ENCODE results near the gene TSSK6.

Gene TSSK6

DNA sequence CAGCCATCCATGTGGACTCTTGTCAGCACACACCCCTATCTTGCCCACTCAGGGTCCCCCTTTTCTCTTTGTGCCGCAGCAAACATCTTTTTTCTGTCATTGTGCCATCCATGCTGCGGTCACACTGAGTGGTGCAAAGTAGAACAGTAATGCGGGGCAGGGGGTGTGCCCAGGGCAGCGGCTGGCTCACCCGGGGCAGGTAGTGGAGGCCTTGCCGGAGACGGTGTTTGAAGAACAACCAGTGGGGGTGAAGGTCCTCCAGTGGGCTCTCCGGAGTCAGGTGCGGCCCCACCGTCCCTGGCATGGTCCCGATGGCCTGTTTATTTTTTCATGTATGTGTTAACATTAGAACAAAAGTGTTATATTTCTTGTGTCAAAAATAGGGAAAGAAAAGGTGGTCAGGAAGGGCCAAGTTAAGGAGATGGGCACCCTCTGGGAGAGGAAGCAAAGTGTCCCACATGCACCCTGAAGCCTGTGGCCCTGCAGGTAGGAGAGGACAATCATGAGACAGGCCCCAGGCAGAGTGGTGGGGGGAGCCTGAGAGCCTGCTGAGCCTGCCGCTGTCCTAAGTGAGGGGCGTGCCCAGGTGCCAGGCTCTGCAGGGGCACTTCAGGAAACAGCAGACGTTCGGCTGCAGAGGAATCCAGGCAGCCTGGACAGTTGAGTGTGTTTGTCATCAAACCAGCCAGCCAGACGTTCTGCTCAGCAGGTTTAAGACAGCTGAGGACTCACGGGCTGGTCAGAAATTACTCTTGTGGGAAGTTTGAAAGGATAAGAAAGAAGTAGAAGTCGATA lies 12.3 kb downstream of the TSSK6 start:
- DNase-seq, result no peak

DNA sequence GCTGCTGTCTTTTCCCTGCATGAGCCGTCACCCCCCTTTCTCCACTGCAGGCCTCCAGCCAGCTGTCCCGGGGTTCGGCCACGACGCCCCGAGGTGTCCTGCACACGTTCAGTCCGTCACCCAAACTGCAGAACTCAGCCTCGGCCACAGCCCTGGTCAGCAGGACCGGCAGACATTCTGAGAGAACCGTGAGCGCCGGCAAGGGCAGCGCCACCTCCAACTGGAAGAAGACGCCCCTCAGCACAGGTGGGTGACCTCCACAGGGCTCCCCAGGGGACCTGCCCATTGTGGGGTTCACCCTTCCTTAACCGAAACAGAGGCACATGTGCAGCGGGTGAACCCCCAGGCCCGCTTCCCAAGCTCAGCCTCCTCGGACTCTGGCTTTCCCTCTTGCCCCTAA lies 13.1 kb downstream of the TSSK6 start:
- DNase-seq, result no peak

DNA sequence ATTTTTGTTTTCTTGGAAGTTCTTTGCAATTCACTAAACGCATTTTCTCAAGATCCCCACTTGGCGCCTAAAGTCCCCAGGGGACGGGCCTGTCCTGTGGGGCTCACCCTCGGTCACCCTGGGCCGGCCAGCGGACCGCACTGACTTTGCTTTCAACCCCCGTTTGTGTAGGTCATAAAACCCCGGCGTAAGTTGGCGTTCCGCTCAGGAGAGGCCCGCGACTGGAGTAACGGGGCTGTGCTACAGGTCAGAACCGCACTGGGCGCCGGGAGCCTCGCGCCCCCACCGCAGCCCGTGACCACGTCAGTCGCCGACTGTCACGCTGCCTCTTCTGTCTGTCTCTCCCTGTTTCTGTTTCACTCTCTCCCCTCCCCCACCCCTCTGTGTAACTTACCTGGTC lies 13.6 kb downstream of the TSSK6 start:
- DNase-seq, result no peak

DNA sequence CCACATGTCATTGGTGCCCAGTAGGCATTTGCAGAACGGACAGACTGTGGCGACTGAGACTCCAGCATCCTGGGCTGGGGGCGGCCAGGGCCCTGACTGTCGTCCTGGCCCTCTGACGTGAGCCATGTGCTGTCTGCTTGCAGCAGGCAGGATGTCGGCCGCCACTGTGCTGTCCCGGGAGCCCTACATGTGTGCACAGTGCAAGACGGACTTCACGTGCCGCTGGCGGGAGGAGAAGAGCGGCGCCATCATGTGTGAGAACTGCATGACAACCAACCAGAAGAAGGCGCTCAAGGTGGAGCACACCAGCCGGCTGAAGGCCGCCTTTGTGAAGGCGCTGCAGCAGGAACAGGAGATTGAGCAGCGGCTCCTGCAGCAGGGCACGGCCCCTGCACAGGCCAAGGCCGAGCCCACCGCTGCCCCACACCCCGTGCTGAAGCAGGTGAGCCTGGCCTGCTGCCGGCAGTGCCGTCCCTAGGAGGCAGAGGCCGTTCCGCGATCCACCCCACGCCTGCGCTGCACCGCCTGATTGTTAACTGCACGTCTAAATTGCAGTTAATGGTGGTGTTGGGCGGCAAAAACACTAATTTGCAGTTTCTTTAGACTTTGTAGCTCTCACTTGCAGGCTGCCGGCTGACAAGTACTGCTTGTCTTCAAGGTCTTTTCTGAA lies 14.2 kb downstream of the TSSK6 start:
- no peak for DNase-seq

DNA sequence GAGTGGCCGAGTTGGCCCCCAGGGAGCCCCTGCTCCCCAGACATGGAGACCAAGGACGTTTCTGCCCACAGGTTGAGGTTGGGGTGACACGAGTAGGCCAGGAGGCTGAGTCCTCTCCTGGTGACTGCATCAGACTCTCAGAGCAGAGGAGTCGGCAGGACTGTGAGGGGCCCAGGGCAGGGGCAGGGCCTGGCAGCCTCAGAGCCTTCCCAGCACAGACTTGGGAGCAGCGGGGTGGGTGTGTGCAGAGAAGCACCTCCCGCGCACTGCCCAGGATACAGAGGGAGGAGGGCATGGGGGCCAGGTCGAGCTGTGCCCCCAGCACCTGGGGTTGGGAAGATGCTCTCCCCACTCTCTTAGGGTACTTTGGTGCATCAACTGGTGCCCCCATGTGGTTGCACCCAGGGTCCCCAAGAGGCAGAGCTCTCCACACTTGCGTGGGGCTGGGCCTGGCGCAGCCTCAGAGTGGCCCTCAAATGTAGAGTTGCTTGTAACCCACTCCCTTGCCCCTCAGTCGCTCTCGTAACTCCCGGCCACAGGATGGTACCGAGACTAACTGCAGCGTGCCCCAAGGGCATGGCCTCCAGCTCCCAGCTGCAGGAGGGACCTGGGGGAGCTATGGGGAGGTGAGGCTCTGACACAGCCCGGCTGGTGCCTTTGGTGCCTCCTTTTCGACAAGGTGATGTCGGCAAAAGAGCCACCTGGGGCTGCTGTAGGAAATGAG lies 15.9 kb downstream of the TSSK6 start:
- no peak for DNase-seq

DNA sequence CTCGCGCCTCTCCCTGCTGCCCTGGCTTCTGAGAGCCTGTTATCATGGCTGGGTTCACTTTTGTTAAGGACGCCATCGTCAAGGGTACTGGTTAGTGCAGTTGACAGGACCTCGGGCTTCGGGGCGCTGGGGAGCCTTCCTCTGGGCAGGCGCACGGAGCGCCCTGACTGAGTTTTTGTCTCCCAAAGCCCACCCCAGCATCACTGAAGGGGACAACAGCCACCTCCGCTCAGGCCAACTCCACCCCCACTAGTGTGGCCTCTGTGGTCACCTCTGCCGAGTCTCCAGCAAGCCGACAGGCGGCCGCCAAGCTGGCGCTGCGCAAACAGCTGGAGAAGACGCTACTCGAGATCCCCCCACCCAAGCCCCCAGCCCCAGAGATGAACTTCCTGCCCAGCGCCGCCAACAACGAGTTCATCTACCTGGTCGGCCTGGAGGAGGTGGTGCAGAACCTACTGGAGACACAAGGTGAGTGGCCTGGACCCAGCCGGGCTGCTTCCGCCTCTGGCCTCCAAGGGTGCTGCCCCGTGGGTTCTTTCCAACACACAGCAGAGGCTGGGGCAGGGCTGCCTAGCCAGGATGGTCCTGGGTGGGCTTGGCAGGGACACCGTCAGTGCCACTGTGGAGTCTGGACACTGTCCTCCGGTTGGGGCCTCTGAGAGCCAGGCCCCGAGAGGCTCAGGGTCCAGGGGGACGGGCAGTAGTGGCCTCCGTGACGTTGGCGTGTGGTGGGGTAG lies 16.9 kb downstream of the TSSK6 start:
- DNase-seq, result no peak

DNA sequence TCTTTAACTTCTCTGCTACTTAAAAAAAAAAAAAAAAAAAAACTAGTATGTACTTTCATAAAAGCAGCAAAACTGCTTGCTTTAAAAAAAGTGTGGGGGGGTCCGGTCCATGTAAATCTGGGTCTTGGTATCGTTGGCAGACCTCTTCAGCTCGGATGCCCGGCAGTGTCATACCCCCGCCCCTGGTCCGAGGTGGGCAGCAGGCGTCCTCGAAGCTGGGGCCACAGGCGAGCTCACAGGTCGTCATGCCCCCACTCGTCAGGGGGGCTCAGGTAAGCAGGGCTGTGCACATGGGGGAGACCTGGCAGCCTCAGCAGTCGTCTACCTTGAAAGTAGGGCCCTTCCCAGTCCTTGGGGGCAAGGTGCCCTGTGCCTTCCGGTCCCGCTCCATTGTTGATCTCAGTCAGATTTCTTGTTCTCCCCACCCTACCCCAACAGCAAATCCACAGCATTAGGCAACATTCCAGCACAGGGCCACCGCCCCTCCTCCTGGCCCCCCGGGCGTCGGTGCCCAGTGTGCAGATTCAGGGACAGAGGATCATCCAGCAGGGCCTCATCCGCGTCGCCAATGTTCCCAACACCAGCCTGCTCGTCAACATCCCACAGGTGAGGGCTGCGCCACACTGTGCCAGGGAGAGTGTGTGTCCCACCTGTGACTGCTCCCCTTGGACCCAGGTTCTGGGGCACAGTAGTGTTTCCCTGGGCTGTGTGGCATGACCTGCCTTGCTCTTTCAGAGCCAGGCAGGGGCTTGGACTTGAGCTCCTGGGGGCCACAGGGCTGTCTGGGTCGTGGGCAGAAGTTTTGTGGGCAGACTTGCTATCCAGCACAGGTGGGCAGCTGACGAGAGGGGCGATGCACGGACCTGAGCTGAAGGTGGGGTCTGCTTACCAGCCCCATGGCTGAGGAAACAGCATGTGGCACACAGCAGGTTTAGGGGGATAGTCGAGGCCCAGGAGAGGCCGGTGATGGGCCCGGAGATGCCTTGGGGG lies 19.4 kb downstream of the TSSK6 start:
- DNase-seq, result no peak

DNA sequence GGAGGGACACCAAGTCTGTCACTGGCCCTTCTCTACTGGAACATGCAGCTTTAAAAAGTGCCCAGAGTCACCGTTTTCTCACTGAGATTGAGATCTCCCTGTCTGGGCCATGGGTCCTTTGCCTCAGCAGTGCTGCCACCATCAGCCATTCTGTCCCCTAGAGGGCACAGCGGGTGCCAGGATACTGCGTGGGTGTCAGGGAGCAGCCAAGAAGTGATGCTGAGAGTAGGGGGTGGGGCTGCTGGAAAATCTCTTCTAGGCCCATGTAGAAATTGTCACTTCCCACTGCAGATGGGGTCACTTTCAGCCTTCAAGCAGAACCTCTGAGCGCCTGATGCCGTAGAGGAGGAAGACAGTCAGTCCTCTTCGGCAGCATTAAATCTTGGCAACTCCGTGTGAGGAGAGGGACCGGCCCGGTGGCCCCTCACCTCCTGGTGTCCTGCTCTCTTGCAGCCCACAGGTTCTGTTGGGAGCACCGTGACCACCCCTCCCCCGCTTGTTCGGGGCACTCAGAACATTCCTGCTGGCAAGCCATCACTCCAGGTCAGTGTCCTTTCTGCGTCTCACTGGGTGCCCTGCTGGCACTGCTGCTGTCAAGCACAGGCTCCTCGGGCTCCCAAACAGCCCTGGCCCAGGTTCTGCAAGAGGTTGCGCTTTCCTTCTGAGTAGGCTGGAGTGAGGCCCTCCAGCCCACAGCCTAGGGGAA lies 21.4 kb downstream of the TSSK6 start:
- no peak for DNase-seq

DNA sequence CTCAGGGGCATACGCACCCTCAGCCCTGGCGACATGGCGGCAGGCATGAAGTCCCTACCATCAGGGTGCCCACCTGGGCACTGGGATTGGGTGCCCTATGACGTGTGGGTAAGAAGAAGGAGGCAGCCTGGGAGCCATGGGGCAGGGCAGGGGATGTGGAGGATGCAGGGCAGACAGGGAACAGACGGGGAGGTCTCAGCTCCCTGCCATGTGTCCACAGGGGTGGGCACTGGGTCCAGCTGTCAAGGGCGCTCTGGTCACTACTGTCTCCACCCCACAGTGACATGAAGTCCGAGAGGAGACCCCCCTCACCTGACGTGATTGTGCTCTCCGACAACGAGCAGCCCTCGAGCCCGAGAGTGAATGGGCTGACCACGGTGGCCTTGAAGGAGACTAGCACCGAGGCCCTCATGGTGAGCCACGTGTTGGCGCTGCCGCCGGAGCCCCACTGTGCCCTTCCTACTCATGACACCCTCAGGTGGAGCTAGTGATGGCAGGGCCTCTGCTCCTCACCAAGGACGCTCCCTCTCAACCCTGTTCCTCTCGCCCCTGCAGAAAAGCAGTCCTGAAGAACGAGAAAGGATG lies 23.2 kb downstream of the TSSK6 start:
- no peak for DNase-seq

DNA sequence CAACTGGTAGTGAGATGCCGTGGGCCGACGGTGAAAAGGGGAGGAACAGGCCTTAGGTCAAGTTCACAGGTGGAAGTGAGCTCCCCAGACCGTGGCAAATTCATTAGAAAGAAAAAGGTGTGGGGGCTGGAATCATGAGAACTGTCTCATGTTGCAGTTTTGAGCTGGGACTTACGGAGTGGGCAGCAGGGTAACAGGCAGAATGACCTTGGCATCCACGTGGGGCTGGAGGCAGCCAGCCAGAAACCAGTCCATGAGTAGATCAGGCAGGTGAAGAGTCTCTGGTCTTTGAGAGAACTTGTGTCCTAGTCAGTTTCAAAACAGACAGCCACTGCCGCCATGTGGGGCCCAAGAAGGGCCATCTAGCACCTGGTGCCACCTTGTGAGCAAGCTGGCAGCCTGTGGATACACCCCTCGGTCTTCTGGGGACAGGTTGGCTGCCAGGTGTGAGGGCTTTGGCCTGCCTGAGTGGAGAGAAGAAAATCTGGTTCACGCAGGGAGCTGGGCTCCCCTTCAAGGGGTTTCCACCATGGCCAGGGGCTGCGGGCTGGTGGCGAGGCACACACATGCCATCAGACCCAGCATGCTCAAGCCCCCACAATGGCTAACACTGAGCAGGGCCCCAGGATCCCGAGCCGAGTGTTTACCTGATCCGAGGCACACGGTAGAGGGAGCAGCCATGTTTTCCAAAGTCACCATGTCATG lies 23.9 kb downstream of the TSSK6 start:
- no peak for DNase-seq

DNA sequence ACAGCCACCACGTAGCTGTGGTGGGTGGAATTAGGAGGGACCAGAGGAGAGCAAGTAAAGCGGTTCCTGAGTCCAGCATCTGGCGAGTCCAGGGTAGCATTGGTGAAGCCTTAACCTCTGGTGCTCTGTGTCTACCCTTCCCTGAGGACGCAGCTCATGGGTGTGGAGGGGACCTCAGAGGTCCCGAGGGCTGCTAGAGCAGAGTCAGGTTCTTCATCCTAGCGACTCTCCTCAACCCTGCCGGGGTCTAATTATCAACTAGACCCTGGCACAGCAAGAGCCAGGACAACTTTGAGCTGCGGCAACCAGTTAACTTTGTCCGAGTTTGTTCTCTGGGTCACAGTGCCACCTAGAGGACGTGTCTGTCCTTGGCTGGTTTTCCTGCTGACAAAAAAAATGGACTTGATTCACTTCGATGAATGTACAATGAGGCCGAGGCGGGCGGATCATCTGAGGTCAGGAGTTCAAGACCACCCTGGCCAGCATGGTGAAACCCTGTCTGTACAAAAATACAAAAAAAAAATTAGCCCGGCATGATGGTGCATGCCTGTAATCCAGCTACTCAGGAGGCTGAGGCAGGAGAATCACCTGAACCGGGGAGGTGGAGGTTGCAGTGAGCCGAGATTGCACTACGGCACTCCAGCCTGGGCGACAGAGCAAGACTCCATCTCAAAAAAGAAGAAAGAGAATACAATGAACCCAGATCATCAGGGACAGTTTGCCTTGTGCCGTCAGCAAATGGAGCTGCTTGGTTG lies 25.0 kb downstream of the TSSK6 start:
- DNase-seq, result peak; percentile 77

DNA sequence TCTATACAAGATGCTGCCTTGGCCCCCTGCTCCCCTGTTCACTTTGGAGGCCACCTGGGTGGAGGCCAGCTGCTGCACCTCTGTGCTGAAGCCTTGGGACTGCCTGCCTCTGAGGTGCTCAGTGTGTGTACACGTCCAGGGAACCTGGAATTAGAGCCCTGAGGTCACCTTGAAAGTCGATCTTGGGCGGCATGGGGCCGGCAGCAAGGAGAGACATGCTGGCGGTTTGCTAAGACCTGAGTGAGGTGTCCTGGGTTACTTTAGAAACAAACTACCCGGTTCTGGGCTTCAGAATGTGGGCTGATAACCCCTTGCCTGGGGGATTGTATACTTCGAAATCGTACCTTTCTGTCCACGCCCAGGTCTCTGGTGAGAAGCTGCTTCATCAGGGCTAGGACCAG lies 25.5 kb downstream of the TSSK6 start:
- DNase-seq, result no peak

DNA sequence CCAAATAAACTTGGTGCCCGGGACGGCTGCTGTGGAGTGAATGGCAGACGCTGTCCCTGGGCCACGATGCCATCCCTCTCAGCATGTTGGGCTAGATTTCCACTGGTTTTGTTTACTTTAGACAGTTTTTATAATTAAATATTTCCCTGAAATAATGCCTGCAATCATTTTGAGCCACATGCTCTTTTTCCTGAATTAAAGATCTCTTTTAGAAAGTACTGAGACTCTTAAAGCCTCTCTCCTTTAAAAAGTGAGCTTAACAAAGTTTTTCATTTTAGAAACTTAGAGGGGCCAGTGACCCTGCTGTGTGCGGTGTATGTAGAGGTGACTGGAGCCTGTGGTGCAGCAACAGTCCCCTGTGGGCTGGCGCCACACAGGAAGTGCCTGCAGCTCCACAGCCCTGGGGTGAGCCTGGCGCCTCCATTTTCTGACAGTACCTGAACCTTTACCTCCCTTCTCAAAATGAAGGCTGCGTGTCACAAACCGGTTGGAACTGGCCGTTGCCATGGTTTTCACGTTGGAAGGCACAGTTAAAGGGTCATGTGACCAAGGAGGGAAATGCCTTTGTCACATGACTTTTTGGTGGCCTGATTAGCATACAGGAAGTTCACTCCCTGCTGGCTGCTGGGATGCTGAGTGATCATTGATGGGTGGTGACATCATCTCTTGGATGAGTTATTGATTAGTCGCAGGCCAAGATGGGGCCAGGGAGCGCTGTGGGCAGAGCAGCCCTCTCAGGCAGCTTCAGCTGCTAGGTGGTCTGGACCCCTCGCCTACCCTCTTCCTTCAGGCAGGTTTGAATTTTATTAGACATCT lies 26.3 kb downstream of the TSSK6 start:
- DNase-seq, result peak; percentile 72

DNA sequence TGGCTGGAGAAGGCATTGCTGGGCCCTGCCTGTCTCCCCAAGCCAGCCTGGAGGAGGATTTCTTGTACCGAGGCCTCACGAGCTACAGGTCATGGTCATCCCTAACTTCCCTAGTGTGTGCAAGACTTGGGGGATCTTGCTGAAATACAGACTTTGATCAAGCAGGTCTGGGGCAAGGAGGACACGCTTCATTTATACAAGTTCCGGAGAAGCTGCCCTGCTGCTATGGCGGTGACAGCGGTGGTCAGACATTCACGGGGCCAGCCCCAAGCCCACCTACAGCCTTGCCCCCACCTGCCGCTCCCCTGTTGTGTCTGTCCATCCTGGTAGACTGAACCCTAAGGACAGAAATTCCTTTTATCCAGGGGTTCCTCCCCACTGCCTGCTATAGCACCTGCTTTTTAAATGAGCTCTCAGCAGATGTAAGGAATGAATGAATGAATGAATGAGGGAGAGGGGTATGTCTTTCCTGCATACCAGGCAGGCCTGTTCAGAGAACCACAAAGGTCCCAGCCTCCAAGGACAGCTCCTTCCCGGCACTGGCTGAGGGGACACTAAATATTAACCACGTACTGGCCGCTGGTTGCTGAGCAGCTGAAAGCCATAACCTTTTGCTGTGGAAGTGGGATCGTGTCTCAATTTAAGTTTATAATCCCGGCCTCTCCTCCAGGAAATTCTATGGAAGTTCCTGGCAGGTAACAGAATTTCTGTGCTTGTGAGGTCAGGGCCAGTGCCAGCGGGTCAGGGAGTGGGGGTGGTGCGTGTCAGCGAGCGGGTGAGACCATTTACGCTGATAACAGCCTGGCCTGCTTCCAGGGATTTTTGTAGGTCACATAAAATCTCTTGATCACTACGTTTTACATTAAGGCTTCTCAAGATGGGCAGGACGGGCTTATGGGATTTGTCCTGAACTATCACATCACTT lies 27.1 kb downstream of the TSSK6 start:
- no peak for DNase-seq

DNA sequence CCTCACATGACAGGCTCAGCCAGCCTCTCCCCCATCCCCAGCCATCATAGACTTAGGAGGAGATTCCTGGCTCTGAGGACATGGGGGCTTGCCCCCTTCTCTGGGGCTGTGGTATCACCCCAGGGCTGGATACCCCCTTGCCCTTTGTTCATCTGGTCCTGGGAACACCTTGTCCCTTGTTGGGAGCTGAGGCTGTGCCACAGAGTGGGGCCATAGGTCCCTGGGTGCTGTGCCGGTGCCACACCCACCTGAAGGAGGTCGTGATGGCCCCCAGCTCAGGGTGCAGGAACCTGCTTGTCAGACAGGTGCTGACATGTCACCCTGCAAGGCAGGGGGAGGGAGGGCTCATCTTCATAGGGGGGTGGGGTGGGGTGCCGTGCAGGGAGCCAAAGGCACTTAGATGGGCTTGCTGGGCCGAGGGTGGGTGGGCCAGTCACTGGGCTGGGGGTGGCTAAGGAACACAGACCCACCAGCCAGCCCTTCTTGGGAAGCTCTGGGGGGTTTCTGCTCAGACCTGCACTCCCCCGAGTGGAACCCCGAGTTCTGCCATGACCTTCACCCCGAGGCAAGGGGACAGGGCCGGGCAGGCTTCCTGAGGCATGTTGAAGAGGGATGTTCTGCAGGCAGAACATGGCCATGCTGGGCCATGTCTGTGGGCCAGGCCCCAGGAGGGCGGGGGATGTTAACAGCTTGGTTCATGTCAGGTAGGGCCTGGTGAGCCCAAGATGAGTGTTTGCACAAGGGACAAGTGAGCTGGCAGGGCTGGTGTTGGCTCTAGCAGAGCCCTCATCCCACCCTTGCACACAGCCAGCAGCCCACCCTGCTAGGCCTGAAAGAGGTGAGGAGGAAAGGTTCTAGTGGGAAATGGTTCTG lies 28.0 kb downstream of the TSSK6 start:
- DNase-seq, result no peak

DNA sequence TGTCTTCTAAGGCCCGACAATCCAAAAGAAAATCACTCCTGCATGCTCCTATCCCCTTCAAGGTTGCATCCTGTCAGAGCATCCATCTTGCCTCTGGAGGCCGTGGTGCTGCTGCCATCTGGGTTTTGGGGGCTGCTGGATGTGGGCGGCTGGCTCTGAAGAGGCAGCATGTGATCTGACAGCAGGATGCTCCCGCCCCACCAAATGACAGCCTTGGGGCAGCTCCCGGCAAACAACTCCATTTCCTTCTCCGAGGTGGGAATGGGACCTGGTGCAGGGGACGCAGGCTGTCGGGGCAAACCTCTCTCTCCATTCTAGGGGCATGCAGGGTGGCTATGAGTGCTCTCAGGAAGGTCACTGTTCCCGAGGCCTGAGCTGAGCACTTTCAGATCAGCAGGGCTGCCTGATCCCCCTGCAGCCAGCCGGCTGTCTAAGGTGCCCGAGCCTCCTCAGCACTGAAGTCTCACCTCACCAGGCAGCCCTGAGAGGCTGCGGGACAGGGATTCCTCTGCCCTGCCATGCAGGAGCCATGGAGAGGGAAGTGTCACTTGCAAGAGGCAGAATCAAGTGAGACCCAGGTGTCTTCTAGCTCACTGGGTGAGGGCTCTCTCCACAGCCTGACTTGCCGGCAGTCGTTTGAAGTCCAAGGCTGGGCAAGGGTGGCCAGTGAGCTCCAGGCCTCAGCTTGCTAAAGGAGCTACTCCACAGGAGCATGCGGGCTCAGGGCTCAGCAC lies 28.8 kb downstream of the TSSK6 start:
- DNase-seq, result no peak
